Measurements from ENCODE around the gene MKNK1. TPM values are rescaled to one million over a fixed set of nuclear protein-coding genes. Genes with fewer than 3 reads are reported as not detected.

The MKNK1 gene
- polyA plus RNA-seq, 10 donors = 19.3 to 42.8 (median 25.2) TPM

DNA sequence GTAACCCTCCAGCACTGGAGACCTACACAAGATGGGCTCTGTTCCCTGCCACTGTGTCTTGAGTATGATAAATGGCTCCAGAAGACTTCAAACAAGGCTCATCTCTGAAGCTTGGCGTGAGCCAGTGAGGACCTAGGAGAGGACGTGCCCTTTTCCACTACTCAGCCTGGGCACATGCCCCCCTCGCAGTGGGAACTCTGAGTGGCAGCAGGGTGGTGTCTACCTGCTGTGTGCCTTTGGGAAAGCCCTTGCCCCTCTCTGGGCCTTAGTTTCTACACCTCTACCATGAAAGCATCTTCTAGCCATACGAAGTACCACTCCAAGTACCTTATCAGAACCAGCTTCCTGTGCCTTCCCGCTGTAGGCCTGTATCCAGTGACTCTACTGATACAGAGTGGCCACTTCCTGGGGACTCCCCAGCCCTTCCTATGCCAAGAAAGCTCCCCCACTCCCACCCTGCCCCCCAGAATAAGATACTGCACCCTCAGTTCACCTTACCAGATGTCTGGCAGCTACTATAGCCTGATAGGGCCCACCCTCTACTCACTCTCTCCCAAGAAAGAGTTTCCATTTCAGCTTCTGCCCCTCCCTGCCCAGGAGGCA, 15.7 kb upstream of the MKNK1 start:
- no peak for DNase-seq

DNA sequence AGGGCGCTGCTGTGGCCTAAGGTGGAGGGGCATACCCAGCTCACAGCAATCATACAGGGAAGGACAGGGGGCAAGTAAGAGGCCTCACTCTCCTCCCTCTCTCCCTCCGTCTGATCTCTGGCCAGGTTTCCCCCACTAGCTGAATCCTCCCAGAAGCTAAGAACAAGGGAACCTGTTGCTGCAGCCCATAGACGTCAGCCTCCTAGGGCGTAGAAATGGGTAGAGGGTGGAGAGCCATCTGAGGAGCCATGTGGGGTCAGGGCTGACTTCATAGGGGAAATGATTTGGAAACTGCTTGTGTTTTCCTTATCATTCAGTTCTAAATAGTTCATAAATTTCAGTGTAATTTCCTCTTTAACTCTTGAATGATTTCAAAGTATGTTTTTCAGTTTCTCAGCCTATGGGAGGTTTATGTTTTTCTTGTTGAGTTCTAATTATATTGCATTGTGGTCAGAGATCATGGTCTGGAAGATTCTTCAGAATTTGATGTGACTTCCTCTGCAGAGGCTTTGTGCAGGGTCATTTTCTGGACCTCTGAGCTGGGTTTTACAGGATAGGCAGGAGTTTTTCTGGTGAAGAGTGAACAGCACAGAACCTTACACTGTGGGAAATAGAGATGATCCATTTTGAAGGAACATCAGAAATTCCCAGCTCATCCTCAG, 14.8 kb upstream of the MKNK1 start:
- no peak for DNase-seq

DNA sequence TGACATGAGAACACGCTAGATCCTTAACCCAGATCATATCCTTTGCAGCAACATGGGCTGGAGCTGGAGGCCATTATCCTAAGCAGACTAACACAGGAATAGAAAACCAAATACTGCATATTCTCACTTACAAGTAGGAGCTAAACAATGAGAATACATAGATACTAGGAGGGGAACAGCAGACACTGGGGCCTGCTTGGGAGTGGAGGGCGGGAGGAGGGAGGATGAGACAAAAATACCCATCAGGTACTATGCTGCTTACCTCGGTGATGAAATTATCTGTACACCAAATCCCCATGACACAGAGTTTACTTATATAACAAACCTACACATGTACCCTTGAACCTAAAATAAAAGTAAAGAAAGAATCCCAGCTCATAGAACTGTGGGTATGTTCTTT, 13.8 kb upstream of the MKNK1 start:
- DNase-seq = no peak

DNA sequence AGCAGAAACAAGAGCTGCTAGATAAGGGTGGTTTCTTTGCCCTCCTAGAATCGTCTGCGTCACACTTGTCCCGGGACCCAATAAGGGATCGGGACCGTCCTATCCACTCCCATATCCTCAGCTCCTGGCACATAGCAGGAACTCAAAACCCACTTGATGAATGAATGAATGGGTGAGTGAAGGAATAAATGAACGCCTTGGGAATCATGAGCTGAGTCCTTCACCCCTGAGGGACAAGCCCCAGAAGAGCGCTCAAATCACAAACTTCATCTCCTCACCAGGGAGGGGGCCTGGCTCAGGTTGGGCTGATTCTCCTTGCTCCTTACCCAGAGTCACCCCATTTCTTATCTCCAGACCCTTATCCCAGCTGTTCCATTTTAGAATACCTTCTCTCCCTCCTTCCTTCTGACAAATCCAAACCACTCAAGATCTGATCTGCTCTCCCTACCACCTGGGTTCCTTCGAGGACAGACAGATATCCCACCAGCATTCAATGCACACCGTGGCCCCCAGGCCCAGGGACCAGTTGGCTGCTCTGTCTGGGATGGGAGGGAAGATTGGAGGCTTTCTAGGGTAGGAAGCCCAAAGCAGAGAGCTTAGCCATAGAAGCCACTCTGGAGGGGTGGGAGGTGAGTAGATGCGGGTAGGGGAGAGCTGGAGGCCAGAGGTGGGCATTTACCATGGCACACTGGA, 13.2 kb upstream of the MKNK1 start:
- no peak for DNase-seq

DNA sequence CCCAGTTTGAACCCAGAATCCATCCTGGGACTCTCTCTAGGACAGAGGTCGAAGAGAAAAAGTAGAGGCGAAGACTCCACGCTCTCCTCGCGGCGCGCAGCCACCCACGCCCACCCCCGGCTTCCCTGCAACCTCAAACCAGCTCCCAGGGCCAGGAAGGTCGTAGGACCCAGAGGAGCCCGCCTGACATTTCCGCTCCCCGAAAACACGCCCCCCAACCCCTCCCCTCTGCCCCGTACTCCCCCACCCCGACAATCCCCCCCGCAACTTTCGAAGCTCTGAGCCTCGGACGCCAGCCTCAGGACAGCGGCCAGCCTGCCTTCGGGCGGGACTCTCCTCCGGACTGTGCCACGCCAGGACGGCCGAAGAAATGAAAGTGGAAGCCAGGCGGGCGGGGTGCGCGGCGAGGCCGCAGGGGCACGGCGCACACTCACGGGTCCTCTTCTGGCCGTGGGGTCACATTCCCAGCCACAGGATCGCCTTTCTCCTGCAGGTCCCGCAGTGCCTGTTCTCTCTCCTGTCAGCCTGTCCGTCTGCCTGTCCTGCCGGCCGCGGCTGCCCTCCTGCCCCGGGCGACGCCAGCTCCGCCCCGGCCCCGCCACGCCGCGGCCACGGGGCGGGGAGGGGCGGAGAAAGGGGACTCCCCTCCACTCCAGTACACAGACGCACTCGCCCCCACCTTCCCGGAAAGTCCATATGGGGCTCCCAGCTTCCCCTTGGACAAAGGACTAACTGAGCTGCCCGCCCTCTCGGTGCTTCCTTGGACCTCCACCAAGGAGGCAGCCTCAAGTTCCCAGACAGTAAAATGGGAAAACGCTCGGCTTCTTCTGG, 12.4 kb upstream of the MKNK1 start, which contains the start of gene MOB3C:
Gene MOB3C (minus strand): TSS at position 535 of the 831 bp plus-strand sequence. CDS start 3,490 bp downstream, outside the sequence.
- DNase-seq = peak; percentile 79 to 94 (median 90)

DNA sequence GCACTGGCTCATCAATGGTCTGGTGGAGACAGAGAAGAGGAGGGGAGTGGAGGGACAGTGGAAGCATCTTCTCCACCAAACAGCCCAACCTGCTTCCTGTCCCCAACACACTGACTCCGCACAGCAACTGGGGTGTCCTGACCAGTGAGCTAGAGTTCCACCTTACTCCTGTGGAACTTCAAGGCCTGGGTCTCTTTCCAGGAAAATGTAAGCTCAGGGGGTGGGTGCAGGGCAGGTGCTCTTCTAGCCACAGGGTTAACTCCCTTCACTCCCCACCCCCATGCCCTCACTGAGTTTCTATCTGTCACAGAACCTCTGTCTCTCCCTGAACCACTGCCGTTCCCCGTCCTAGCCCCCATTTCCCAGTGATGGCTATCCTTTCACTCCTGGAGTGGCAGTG, 11.7 kb upstream of the MKNK1 start:
- no peak for DNase-seq

DNA sequence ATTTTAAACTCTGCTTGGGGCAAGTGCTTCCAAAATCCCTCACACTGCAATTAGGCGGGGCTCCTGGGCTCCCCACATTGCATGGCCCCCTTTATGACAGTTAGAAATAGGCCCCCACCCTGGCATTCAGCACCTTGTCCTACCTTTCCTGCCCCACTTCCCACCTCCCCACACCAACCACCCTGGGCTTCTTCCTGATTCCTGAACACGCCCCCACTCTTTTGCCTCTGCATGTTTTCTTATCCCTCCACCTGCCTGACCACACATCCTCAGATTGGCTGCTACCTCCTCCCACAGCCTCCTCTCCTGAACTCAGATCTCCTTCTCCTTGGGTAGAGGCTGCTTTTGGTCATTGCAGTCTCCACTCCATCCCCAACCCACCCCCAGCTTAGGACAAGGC, 11.0 kb upstream of the MKNK1 start:
- no peak for DNase-seq

DNA sequence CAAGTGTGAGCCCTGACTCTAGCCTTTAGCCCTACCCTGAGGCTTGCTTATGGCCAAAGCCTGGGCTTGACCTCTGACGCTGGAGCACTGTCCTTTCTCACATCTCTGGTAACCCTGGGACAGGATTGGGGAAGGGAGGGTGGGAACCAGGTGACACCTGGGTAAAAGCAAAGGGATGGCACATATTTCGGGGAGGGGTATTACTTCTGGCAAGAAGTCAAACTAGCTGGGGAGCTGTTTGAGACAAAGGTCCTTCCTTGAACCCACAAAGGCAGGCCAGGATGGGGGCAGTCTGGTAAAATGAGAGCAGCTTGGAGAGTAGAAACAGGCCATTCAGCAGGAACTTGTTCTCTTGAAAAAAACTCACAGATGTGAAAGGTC, 10.5 kb upstream of the MKNK1 start:
- DNase-seq = no peak

DNA sequence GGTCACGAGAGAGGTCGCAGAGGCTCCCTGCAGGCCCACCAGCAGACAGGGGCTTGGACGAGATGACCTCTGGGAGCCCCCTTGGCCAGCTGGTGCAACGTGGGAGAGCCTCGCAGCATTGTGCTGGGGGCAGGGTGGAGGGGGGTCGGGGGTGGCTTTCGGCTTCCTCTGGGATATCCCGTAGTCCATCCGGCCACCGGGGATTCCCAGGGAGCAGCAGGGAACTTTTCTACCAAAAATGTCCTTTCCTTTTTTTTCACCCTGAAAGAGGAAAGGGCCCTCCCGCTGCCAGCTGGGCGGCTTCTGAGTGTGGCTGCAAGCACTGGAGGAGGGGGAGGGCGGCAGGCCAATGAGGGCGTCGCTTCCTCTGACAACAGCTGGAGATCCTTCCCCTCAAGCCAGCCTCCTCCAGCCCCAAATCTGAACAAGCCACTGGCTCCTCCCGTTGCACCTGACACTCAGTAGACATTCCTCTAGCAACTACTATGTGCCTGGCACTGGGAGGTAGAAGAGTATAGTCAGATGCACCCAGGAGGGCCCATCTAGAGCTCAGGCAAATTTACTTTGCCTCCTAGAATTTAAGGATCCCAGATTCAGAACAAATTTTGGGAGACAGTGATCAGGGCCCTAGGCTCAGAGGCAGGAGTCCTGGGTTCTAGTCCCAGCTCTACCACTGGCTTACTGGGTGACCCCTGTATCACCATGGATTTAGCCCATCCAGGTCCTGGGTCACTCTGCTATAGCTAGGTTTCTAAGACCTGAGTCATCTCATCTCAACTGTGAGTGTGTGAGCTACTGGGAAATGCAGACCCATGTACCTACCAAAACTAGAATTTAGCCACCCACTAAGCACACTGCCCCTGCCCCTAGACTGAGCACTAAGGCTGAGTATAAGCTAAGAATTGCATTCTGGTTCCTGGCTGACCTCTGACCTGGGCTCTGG, 9.9 kb upstream of the MKNK1 start:
- DNase-seq = peak; percentile 78 to 95 (median 91)

DNA sequence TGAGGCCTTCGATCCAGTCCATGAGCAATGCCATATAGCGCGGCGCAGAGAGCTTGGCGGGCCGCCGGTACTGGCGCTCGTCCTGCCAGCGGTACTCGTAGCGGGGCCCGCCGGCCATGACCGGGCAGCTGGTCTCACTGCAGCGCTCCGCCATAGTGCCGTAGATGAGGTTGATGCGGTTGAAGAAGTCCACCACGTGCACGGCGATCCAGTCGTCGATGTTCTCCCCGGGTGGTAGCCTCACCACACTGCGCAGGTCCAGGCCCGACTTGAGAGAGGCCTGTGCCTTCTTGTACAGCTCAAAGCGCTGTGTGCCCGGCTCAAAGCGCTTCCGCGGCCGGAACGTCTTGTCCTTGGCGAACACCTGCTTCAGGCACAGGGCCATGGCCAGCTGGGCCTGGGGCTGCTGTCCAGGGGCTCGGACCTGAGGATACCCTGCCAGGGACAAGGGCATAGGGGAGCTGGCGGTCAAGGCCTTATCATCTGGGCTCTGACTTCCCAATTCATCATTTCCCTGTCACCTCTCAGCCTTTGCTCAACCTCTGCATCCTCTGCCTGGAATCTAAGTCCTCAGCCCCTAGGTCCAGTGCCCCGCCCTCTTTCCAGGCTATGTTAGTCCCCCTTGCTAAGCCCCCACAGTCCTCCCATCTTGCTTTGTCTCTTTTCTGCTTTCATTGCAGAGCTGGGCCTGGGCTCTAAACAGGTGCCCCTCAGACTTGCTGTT, 9.0 kb upstream of the MKNK1 start:
- no peak for DNase-seq

DNA sequence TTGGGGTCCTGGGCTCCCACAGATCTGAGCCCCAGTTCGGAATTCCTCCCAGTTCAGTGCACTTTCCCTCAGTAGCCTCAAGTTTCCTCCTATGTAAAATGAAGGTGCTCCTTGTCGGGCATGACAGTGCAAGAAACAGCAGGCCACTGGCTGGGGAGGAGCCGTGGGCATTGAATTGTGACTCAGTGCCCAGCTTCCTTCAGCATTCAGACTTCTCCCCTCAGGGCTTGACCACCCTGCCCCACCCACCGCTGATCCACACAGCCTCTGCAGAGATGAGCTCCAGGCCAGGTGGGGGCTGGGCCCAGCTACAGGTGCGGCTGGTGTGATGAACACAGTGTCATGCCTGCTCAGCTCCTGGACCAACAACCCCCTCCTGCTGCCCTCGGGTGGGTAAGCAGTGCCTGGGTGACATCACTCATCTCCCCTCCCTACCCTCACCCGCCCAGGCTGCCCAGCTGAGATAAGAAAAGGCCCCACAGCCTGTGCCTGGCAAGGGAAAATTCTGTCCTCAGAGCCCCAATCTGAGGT, 7.7 kb upstream of the MKNK1 start:
- no peak for DNase-seq

DNA sequence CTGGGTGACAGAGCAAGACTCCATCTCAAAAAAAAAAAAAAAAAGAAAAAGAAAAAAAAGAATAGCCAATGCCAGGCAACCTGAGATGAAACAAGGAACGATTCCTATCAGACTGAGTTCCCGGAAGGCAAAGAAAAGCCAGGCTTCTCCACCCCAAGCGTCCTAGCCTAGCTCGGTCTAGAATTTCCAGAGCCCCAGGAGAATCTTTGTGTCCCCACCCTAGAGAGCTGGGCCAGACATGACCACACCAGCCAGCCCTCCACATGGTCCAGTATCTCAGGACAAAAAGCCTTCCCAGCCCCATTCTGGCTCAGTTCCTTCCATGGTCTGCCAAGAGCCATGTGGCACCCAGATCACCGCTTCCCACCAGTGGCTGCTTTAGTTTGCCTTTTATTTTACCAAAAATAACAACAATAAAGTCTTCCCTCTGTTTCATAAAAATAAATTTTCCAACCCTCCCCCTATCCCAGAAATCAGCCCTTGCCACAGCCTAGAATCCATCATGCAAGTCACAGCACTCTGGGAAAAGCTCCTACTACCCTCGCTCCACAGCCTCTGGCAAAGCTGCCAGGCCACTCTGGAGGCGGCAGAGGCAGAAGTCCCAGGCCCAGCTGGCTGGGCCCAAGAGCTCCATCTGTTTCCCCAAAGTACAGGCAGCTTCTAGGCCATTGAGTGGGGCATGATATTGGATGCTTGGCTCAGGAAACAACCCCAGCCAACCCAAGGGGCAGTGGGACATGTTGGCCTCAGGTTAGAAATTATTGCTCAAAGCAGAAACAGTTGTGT, 3.5 kb upstream of the MKNK1 start:
- DNase-seq = no peak

DNA sequence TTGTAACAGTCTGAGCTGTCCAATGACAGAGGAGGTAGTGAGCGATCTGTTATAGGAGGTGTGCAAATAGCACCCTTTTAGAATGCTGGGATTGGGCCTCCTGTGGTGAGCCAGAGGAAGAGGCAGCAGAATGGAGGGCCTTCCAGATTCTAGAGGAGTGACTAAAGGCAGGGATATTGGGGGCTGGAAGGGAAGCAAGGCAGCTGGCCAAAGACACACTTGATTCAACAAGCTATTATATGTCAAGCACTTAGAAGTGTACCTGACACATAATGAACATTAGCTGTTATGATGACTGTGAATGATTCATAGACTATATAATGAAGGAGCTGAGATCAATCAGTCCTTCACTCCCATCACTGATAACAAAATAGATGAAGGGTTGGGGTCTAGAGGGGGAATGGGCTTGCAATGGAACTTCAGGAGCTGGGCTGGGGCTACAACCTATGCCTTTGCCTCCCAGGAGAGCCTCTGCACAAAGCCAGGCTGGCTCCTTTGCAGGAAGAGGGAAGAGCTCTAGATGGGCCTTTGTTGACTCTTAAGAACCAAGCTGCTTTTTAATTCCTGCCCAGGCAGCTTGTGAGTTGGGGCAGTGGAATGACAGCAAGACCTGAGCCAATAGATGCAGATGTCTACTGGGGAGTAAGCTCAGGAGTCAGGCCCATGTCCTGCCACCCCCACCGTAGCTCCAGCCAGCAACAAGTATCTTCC, 2.3 kb upstream of the MKNK1 start:
- no peak for DNase-seq

DNA sequence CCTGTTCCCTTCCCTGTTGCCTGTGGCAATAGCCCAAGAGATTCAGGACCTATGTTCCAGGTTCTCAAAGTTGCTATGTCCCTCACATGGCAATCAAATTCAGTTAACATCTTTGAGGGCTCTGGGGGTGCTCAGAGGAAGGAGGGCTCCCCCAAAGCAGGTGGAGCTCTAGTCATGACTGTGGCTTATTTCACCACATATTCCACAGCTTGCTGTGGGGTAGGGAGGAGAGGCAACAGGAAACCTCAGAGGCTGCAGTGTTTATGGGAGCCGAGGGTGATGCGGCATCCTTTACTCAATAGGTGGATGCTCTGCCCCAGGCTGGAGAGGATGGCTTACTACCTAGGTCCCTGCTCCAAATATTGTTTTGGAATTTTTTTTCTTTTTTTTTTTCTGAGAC, 1.2 kb upstream of the MKNK1 start:
- no peak for DNase-seq

DNA sequence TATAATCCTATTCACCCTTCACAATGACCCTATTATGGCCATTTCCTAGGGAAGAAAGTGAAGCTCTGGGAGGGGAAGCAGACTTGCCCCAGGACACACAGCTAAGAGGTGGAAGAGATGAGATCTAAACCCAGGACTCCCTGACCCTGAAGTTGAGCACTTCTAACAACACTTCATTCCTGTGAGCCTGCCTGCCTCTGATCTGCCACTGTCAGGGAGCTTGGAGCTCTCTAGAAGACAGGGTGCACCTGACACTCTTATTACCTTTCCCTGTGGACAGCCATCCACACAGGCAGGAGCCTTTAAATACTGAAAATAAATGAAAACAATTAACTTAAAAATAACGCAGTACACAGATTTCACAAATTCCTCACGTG, 599 bp downstream of the MKNK1 start:
- no peak for DNase-seq

DNA sequence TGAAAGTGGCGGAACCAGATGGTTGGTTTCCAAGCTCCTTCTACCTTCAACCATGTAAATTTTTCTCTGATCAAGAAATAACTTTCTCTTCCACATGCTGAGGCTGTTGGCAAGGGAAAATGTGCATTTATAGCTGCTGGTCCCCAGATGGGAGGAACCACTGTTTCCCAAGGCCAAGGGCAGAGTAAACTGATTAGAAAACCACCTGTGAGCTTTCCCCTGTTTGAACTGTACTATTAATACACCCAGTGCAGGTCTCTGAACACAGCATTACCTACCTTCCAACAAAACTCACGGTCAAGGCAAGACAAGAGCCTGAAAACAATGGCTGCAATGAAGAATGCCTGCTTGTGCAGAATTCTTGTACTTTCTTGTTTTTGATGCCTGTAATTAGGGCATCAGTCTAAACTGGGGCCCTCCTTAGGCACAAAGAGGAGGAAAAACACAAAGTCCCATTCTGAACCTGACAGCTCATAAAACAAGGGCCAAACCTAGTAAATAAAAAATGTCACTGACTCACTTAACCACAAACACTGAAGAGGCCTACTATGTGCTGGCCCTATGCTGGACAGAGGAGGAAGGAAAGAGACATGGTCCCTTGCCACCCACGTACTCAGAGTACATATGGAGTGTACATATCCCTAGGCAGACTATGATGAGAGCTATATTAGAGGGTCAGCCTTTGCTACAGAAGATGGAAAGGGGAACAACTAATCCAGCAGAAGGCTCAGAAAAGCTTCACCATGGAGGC, 2.6 kb downstream of the MKNK1 start:
- DNase-seq = no peak

DNA sequence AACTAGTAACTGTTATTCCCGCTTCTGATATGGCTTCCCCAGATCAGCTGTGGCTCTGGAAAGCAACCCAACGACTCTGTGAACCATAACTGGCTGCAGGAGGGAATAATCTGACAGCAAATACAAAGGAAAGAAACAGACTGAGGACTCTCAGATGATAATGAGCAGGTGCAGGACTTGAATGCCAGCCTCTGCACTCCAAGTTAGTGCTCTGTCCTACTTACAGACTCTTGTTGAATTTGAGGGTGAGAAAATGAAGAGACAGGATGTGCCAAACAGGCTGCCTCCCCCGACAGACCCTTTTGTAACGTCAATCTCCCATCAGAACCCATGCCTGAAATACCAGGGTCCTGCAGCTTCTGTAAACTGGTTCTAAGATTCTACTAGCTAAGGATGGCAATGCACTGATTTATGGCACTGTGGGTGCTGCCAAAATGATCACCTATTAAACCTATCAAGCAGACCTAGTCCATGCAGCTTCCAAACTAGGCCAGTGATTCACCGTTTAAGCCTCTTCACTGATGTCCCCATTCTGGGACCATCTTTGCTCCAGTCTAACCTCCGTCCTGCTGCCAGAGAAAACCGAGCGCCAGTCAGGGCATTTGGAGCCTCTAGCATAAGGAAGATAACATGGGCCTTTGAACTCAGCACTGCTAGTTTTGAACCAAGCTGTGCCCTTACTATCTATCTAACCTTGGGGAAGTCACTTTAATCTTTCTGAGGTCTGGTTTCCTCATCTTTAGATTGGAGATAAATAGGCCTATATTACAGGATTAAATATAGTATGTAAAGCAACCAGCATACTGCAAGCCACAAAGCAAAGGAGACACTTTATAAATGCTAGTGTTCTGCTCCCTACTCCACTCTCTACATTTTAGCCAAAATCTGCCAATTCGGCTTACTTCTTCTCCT, 4.8 kb downstream of the MKNK1 start:
- no peak for DNase-seq
